HCT116 (cell line): Measurements from ENCODE around the gene RBM26. TPM values are rescaled to one million over a fixed set of nuclear protein-coding genes. Genes with fewer than 3 reads are reported as not detected.

Experiments
- ATAC-seq: fragments of 200-7000 bp; cut with Tn5 transposase; 2 replicates; pipeline ENCODE4 v1.9.1; 2020; ENCODE audit warnings: mild to moderate bottlenecking, moderate library complexity
- BruUV-seq: library from RNA; stranded (reverse); fragments of 400-500 nt; replicated peaks from 2 replicates; lab custom pipeline; 2021; lab: Mats Ljungman, UMichigan
- CTCF ChIA-PET: fragments of 300-600 bp; sonication (Branson Sonifier 250); formaldehyde crosslinking; loops from one replicate; lab custom pipeline; 2021; ENCODE audit warnings: antibody characterized with exemption; lab: Charles Lee
- POLR2A ChIA-PET: fragments of 300-600, 350-600 bp; sonication (Branson Sonifier 250); formaldehyde crosslinking; loops from one replicate; lab custom pipeline; 2021; ENCODE audit warnings: antibody characterized with exemption; lab: Charles Lee
- RAD21 ChIA-PET, 2 experiments: fragments of 300-600 bp; sonication (Branson Sonifier 250); formaldehyde crosslinking; loops; one replicate each; lab custom pipeline; 2023; ENCODE audit warnings: low total read pairs in 2 of 2; ENCODE audit not compliant: uncharacterized antibody in 2 of 2, unreplicated experiment in 2 of 2, low non-redundant PET in 1 of 2; lab: Charles Lee
- DNase-seq: peaks from one replicate; pipeline ENCODE4 v3.0.0-alpha.2; 2010; ENCODE audit warnings: low read depth, low spot score
- H2AFZ ChIP-seq: fragments of 200-600 bp; shearing (Covaris generic), sonication (generic); 2 replicates; pipeline ENCODE4 v1.6.1; 2017; ENCODE audit warnings: low read depth, mixed run types, mixed read lengths, antibody characterized with exemption, low read length; ENCODE audit not compliant: poor library complexity, severe bottlenecking
- H3K27ac ChIP-seq: 2 replicates; pipeline ENCODE4 v1.5.1; 2012; ENCODE audit warnings: low read depth, low read length
- H3K27me3 ChIP-seq: fragments of 200-600 bp; sonication (generic); 2 replicates; pipeline ENCODE4 v1.6.1; 2016; ENCODE audit warnings: mixed run types, low read length, mixed read lengths; ENCODE audit not compliant: insufficient read depth
- H3K36me3 ChIP-seq, 2 experiments: fragments of 200-500 bp in 1 of 2; fragments of 200-600 bp in 1 of 2; sonication (Bioruptor generic) in 1 of 2; sonication (generic) in 1 of 2; 2 replicates each; pipeline versions ENCODE4 v1.5.1 to v1.6.1; 2014 to 2016; ENCODE audit warnings: low read length in 2 of 2, inconsistent platforms in 1 of 2, mixed read lengths in 1 of 2, mixed run types in 1 of 2; ENCODE audit not compliant: insufficient read depth in 2 of 2, control insufficient read depth in 1 of 2
- H3K4me1 ChIP-seq, 2 experiments: fragments of 200-600 bp in 1 of 2; sonication (generic) in 1 of 2; 2 replicates each; pipeline versions ENCODE4 v1.5.1 to v1.6.1; 2012 to 2017; ENCODE audit warnings: low read length in 2 of 2, inconsistent platforms in 1 of 2, mild to moderate bottlenecking in 1 of 2, mixed read lengths in 1 of 2, mixed run types in 1 of 2, moderate library complexity in 1 of 2; ENCODE audit not compliant: insufficient read depth in 2 of 2, control insufficient read depth in 1 of 2
- H3K4me2 ChIP-seq: fragments of 200-600 bp; sonication (generic); 2 replicates; pipeline ENCODE4 v1.6.1; 2017; ENCODE audit warnings: mixed run types, low read length, mixed read lengths
- H3K4me3 ChIP-seq, 2 experiments: fragments of 200-600 bp in 1 of 2; sonication (generic) in 1 of 2; replicated peaks in 1 of 2; 2 replicates each; pipeline ENCODE4 v1.5.1; 2011 to 2016; ENCODE audit warnings: low read length in 2 of 2, control low read depth in 1 of 2, low read depth in 1 of 2, mild to moderate bottlenecking in 1 of 2, mixed read lengths in 1 of 2, mixed run types in 1 of 2
- H3K79me2 ChIP-seq: fragments of 200-600 bp; sonication (generic); 2 replicates; pipeline ENCODE4 v1.6.1; 2017; ENCODE audit warnings: mild to moderate bottlenecking, mixed run types, low read length, moderate library complexity, mixed read lengths; ENCODE audit not compliant: insufficient read depth
- H3K9ac ChIP-seq: fragments of 200-600 bp; sonication (generic); 2 replicates; pipeline ENCODE4 v1.6.1; 2016; ENCODE audit warnings: low read length, mixed read lengths
- H3K9me2 ChIP-seq: fragments of 200-600 bp; sonication (generic), shearing (Covaris generic); 2 replicates; pipeline ENCODE4 v1.6.1; 2017; ENCODE audit warnings: mixed run types, mild to moderate bottlenecking, moderate library complexity; ENCODE audit not compliant: insufficient read depth
- H3K9me3 ChIP-seq, 2 experiments: fragments of 200-500 bp in 1 of 2; fragments of 200-600 bp in 1 of 2; sonication (Bioruptor generic) in 1 of 2; sonication (generic) in 1 of 2; 2 replicates each; pipeline ENCODE4 v1.6.1; 2014 to 2017; ENCODE audit warnings: low read length in 2 of 2, mixed read lengths in 2 of 2, inconsistent platforms in 1 of 2, low read depth in 1 of 2, mild to moderate bottlenecking in 1 of 2, mixed run types in 1 of 2, moderate library complexity in 1 of 2; ENCODE audit not compliant: control insufficient read depth in 1 of 2, insufficient read depth in 1 of 2
- H4K20me1 ChIP-seq: fragments of 200-600 bp; sonication (generic), shearing (Covaris generic); 2 replicates; pipeline ENCODE4 v1.6.1; 2017; ENCODE audit warnings: mixed run types, mild to moderate bottlenecking, moderate library complexity; ENCODE audit not compliant: insufficient read depth
- ATF3 ChIP-seq: IDR thresholded peaks from 2 replicates; pipeline ENCODE4 v1.6.1; 2012
- CBX3 ChIP-seq: IDR thresholded peaks from 2 replicates; pipeline ENCODE4 v1.6.1; 2012; ENCODE audit warnings: low read depth
- CEBPB ChIP-seq: IDR thresholded peaks from 2 replicates; pipeline ENCODE4 v1.6.1; 2012; ENCODE audit warnings: low read depth
- EGR1 ChIP-seq: IDR thresholded peaks from 2 replicates; pipeline ENCODE4 v1.6.1; 2012; ENCODE audit warnings: low read depth
- ELF1 ChIP-seq: IDR thresholded peaks from 2 replicates; pipeline ENCODE4 v1.6.1; 2012; ENCODE audit warnings: low read depth, borderline replicate concordance
- EZH2phosphoT487 ChIP-seq: fragments of 200-600 bp; IDR thresholded peaks from 2 replicates; pipeline ENCODE4 v1.6.1; 2018; ENCODE audit warnings: antibody characterized with exemption, borderline replicate concordance
- MAX ChIP-seq: IDR thresholded peaks from 2 replicates; pipeline ENCODE4 v1.6.1; 2012
- POLR2A ChIP-seq: IDR thresholded peaks from 2 replicates; pipeline ENCODE4 v1.7.0; 2011; ENCODE audit warnings: borderline replicate concordance; ENCODE audit not compliant: insufficient read depth, insufficient read length; ENCODE audit errors: extremely low read depth
- POLR2AphosphoS5 ChIP-seq: IDR thresholded peaks from 2 replicates; pipeline ENCODE4 v1.6.1; 2011; ENCODE audit warnings: mild to moderate bottlenecking, low read depth, low read length, moderate library complexity
- REST ChIP-seq: IDR thresholded peaks from 2 replicates; pipeline ENCODE4 v1.6.1; 2012; ENCODE audit warnings: low read depth
- SIN3A ChIP-seq: IDR thresholded peaks from 2 replicates; pipeline ENCODE4 v1.6.1; 2012; ENCODE audit warnings: low read depth
- SP1 ChIP-seq: IDR thresholded peaks from 2 replicates; pipeline ENCODE4 v1.6.1; 2012; ENCODE audit warnings: low read depth
- SRF ChIP-seq: IDR thresholded peaks from 2 replicates; pipeline ENCODE4 v1.6.1; 2012; ENCODE audit warnings: low read depth
- YY1 ChIP-seq: IDR thresholded peaks from 2 replicates; pipeline ENCODE4 v1.6.1; 2011; ENCODE audit warnings: low read length, low read depth, moderate library complexity, mild to moderate bottlenecking; ENCODE audit not compliant: insufficient replicate concordance; ENCODE audit errors: extremely low read depth
- ZBTB33 ChIP-seq: IDR thresholded peaks from 2 replicates; pipeline ENCODE4 v1.6.1; 2011; ENCODE audit warnings: mild to moderate bottlenecking, low read length, moderate library complexity; ENCODE audit not compliant: insufficient replicate concordance; ENCODE audit errors: extremely low read depth
- intact Hi-C: fragments of 100-400 bp; cut with micrococcal nuclease; formaldehyde crosslinking; loops from 2 replicates; pipeline ENCODE4 v1.10.0; 2022
- total RNA-seq: library from RNA; stranded (reverse); gene quantifications from one replicate; pipeline ENCODE4 v1.2.1, GENCODE V29; 2021; ENCODE audit not compliant: unreplicated experiment

Gene RBM26
- total RNA-seq, 1 experiment from 2014 or later = 52.5 TPM

GRCh38 chr13:79407349-79407979 lies 1.4 kb upstream of the RBM26 start:
- peak overlapping the region; percentile 77 to 91 for H3K4me3 ChIP-seq
- no peaks in the 10 kb centered on the region for H4K20me1 ChIP-seq
- BruUV-seq = no TSS peak
- H3K27ac ChIP-seq = no peak overlapping the region; the same call in 1 of the 2 replicates
- intact Hi-C loops = no loop called here
- H3K36me3 ChIP-seq = no peaks in the 10 kb centered on the region
- peak overlapping the region; percentile 96 for H3K9ac ChIP-seq
- peaks cover 7 to 25% of the 10 kb centered on the region in 2 experiments; a peak in 3 of 4 replicates for H3K4me1 ChIP-seq
- H3K4me2 ChIP-seq = peak overlapping the region; percentile 85
- ChIA-PET CTCF (interaction anchor here (0.8 kb wide), 1 partner anchor 17 kb away, joined by 3 read pairs; no protein-coding TSS in a partner anchor), RAD21 (no interaction called here), POLR2A (no interaction called here)
- no peak for ATAC-seq
- no peak for DNase-seq
- H3K79me2 ChIP-seq = peaks cover 61% of the 10 kb centered on the region
- no peak overlapping the region for H2AFZ ChIP-seq
- no peaks in the 10 kb centered on the region for H3K9me2 ChIP-seq
- no peaks in the 10 kb centered on the region for H3K27me3 ChIP-seq
- no peaks in the 10 kb centered on the region for H3K9me3 ChIP-seq
- TF ChIP-seq CBX3 = no peak
- no peak for TF ChIP-seq POLR2AphosphoS5
- TF ChIP-seq POLR2A = no peak
- TF ChIP-seq EZH2phosphoT487 = no peak
- TF ChIP-seq ATF3 = no peak
- no peak for TF ChIP-seq SP1
- TF ChIP-seq ELF1 = no peak
- TF ChIP-seq SRF = no peak
- no peak for TF ChIP-seq EGR1
- no peak for TF ChIP-seq ZBTB33
- no peak for TF ChIP-seq CEBPB
- no peak for TF ChIP-seq REST
- no peak for TF ChIP-seq YY1
- TF ChIP-seq SIN3A = no peak
- TF ChIP-seq MAX = no peak
